AG04449 (cell line): Measurements from ENCODE around the gene NCAM2.

ENCODE experiments used
- CTCF ChIA-PET: fragments of 350-600 bp; formaldehyde crosslinking; extraction: SDS; loops from one replicate; lab custom pipeline; 2021; ENCODE audit warnings: antibody characterized with exemption; lab: Yijun Ruan, JAX
- POLR2A ChIA-PET: fragments of 400-600, 350-600 bp; formaldehyde crosslinking; extraction: SDS; loops from one replicate; lab custom pipeline; 2020; ENCODE audit warnings: antibody characterized with exemption, inconsistent platforms; lab: Yijun Ruan, JAX
- DNase-seq: peaks from one replicate; pipeline ENCODE4 v3.0.0-alpha.2; 2010; ENCODE audit warnings: low read depth, low spot score
- H3K4me3 ChIP-seq: 2 replicates; pipeline ENCODE4 v1.5.1; 2011; ENCODE audit warnings: low read depth, mild to moderate bottlenecking, control low read depth, low read length
- CTCF ChIP-seq: IDR thresholded peaks from one replicate; pipeline ENCODE4 v1.5.1; 2011; ENCODE audit warnings: mild to moderate bottlenecking, moderate library complexity, low read length, control low read depth, inconsistent platforms; ENCODE audit not compliant: insufficient read depth; ENCODE audit errors: missing control alignments

Gene NCAM2

GRCh38 chr21:21406921-21407320 lies 408.7 kb downstream of the NCAM2 start:
- H3K4me3 ChIP-seq = no peak overlapping the region
- CTCF ChIA-PET = no interaction called here
- DNase-seq = no peak
- TF ChIP-seq CTCF = no peak
- POLR2A ChIA-PET = no interaction called here

- H3K4me3 ChIP-seq = no peak overlapping the region
- no peak for DNase-seq
- no peak for TF ChIP-seq CTCF
- ChIA-PET POLR2A (no interaction called here), CTCF (no interaction called here)
Observed at GRCh38 chr21:21412096-21412495, 413.9 kb downstream of the NCAM2 start.

GRCh38 chr21:21415741-21416140 lies 417.5 kb downstream of the NCAM2 start:
- DNase-seq = no peak
- H3K4me3 ChIP-seq = no peak overlapping the region
- TF ChIP-seq CTCF = no peak
- ChIA-PET CTCF (no interaction called here), POLR2A (no interaction called here)

GRCh38 chr21:21434944-21435343 lies 436.7 kb downstream of the NCAM2 start:
- ChIA-PET POLR2A (no interaction called here), CTCF (interaction anchor here (0.9 kb wide), 1 partner anchor 28 kb away, joined by 3 read pairs; no protein-coding TSS in a partner anchor)
- no peak overlapping the region for H3K4me3 ChIP-seq
- DNase-seq = no peak
- no peak for TF ChIP-seq CTCF

- no peak for DNase-seq
- POLR2A ChIA-PET = no interaction called here
- CTCF ChIA-PET = no interaction called here
- no peak for TF ChIP-seq CTCF
- no peak overlapping the region for H3K4me3 ChIP-seq
Observed at GRCh38 chr21:21436012-21436534, 437.9 kb downstream of the NCAM2 start.

- no peak for TF ChIP-seq CTCF
- no peak for DNase-seq
- ChIA-PET POLR2A (no interaction called here), CTCF (no interaction called here)
- no peak overlapping the region for H3K4me3 ChIP-seq
Observed at GRCh38 chr21:21439761-21440160, 441.6 kb downstream of the NCAM2 start.
